Keratinocyte (primary cell): ENCODE measurements around the gene CRHR2. TPM values are rescaled to one million over a fixed set of nuclear protein-coding genes. Genes with fewer than 3 reads are reported as not detected.

Experiments
- DNase-seq: peaks from one replicate; pipeline ENCODE4 v3.0.0-alpha.2; 2011; ENCODE audit warnings: low read depth, missing footprints, low spot score
- FAIRE-seq: peaks from 2 replicates; lab custom pipeline; 2011; peaks lifted over from hg19 to GRCh38; lab: Jason Lieb, UNC
- H2AFZ ChIP-seq: 2 replicates; pipeline ENCODE4 v1.6.0; 2012; ENCODE audit warnings: low read length, control low read depth, inconsistent platforms; ENCODE audit not compliant: control insufficient read depth
- H3K27ac ChIP-seq: 2 replicates; pipeline ENCODE4 v1.5.1; 2011; ENCODE audit warnings: low read length; ENCODE audit not compliant: control insufficient read depth, insufficient read depth
- H3K27me3 ChIP-seq: 3 replicates; pipeline ENCODE4 v1.6.0; 2011; ENCODE audit warnings: low read length; ENCODE audit not compliant: control insufficient read depth, insufficient read depth; ENCODE audit errors: extremely low read depth
- H3K36me3 ChIP-seq, 2 experiments: 2 replicates in 1 of 2; 3 replicates in 1 of 2; pipeline ENCODE4 v1.5.1; 2011; ENCODE audit warnings: low read length in 2 of 2, mild to moderate bottlenecking in 1 of 2; ENCODE audit not compliant: control insufficient read depth in 2 of 2, insufficient read depth in 2 of 2; ENCODE audit errors: extremely low read depth in 1 of 2
- H3K4me1 ChIP-seq: 3 replicates; pipeline ENCODE4 v1.5.1; 2011; ENCODE audit warnings: low read length; ENCODE audit not compliant: control insufficient read depth, insufficient read depth; ENCODE audit errors: extremely low read depth
- H3K4me2 ChIP-seq: 3 replicates; pipeline ENCODE4 v1.6.0; 2011; ENCODE audit warnings: low read depth, low read length; ENCODE audit not compliant: control insufficient read depth, insufficient read depth; ENCODE audit errors: extremely low read depth
- H3K4me3 ChIP-seq, 3 experiments: fragments of 200-600 bp in 1 of 3; sonication (generic) in 1 of 3; 2 replicates in 2 of 3; 3 replicates in 1 of 3; pipeline ENCODE4 v1.5.1; 2011 to 2016; ENCODE audit warnings: low read length in 3 of 3, mild to moderate bottlenecking in 3 of 3, control low read depth in 2 of 3, inconsistent platforms in 1 of 3, low read depth in 1 of 3, mixed read lengths in 1 of 3, mixed run types in 1 of 3, moderate library complexity in 1 of 3; ENCODE audit not compliant: control insufficient read depth in 2 of 3, insufficient read depth in 2 of 3; ENCODE audit errors: extremely low read depth in 1 of 3
- H3K79me2 ChIP-seq: 2 replicates; pipeline ENCODE4 v1.6.0; 2012; ENCODE audit warnings: low read length; ENCODE audit not compliant: control insufficient read depth, insufficient read depth
- H3K9ac ChIP-seq: 3 replicates; pipeline ENCODE4 v1.6.0; 2011; ENCODE audit warnings: low read length; ENCODE audit not compliant: control insufficient read depth, insufficient read depth; ENCODE audit errors: extremely low read depth
- H3K9me1 ChIP-seq: 3 replicates; pipeline ENCODE4 v1.6.0; 2011; ENCODE audit warnings: low read length; ENCODE audit not compliant: control insufficient read depth, insufficient read depth; ENCODE audit errors: extremely low read depth
- H3K9me3 ChIP-seq: 2 replicates; pipeline ENCODE4 v1.5.1; 2012; ENCODE audit warnings: low read depth, low read length; ENCODE audit not compliant: control insufficient read depth
- H4K20me1 ChIP-seq: 3 replicates; pipeline ENCODE4 v1.6.0; 2011; ENCODE audit warnings: low read length; ENCODE audit not compliant: control insufficient read depth, insufficient read depth; ENCODE audit errors: extremely low read depth
- EZH2 ChIP-seq: IDR thresholded peaks from one replicate; pipeline ENCODE4 v1.6.1; 2012; ENCODE audit warnings: inconsistent platforms, mild to moderate bottlenecking, low read length, moderate library complexity
- dilution Hi-C: fragments of 300-500 bp; cut with MboI; formaldehyde crosslinking; loops from one replicate; pipeline ENCODE4 v1.7.0; 2020; ENCODE audit warnings: low sequenced_read_pairs; ENCODE audit not compliant: extremely low pct_ligation_motif_present
- polyA plus RNA-seq, 5 experiments: library from polyadenylated mRNA; depleted of rRNA in 3 of 5; stranded (reverse) in 3 of 5; stranded (forward) in 1 of 5; unstranded in 1 of 5; fragments of >200 nt; gene quantifications; 1 replicate in 1 of 5; 2 replicates in 3 of 5; 3 replicates in 1 of 5; pipeline versions ENCODE4 v1.2.1 to v1.2.3, GENCODE V29; 2011 to 2012; ENCODE audit warnings: missing spikeins in 2 of 5, low read depth in 1 of 5, low replicate concordance in 1 of 5
- TF ChIP-seq, protein P1 (sequence below), 3 experiments: IDR thresholded peaks in 1 of 3; conservative IDR thresholded peaks in 1 of 3; optimal IDR thresholded peaks in 1 of 3; 2 replicates in 2 of 3; 3 replicates in 1 of 3; pipeline versions ENCODE3 to v1.5.1; 2011; ENCODE audit warnings: low read length in 3 of 3, mild to moderate bottlenecking in 3 of 3, moderate library complexity in 2 of 3, control low read depth in 1 of 3, inconsistent platforms in 1 of 3; ENCODE audit not compliant: insufficient read depth in 2 of 3; ENCODE audit errors: extremely low read depth in 1 of 3

CRHR2 gene
- polyA plus RNA-seq, 1 donor (not counting 4 experiments of a cell fraction or from before 2014, with no cell fraction given), result not detected

- H3K4me1 ChIP-seq, result no peaks in the 10 kb centered on the region
- H3K27ac ChIP-seq, result no peak overlapping the region
- H3K9me1 ChIP-seq, result no peaks in the 10 kb centered on the region
- no peak overlapping the region for H3K4me3 ChIP-seq
- H4K20me1 ChIP-seq, result no peaks in the 10 kb centered on the region
- no peaks in the 10 kb centered on the region for H3K9me3 ChIP-seq
- no peak for DNase-seq
- dilution Hi-C loops, result no loop called here
- FAIRE-seq, result no peak
- H3K36me3 ChIP-seq, result no peaks in the 10 kb centered on the region
- no peaks in the 10 kb centered on the region for H3K79me2 ChIP-seq
- no peak overlapping the region for H3K9ac ChIP-seq
- no peak overlapping the region for H2AFZ ChIP-seq
- peaks cover 11% of the 10 kb centered on the region for H3K27me3 ChIP-seq
- H3K4me2 ChIP-seq, result no peak overlapping the region
- TF ChIP-seq, protein P1, sequence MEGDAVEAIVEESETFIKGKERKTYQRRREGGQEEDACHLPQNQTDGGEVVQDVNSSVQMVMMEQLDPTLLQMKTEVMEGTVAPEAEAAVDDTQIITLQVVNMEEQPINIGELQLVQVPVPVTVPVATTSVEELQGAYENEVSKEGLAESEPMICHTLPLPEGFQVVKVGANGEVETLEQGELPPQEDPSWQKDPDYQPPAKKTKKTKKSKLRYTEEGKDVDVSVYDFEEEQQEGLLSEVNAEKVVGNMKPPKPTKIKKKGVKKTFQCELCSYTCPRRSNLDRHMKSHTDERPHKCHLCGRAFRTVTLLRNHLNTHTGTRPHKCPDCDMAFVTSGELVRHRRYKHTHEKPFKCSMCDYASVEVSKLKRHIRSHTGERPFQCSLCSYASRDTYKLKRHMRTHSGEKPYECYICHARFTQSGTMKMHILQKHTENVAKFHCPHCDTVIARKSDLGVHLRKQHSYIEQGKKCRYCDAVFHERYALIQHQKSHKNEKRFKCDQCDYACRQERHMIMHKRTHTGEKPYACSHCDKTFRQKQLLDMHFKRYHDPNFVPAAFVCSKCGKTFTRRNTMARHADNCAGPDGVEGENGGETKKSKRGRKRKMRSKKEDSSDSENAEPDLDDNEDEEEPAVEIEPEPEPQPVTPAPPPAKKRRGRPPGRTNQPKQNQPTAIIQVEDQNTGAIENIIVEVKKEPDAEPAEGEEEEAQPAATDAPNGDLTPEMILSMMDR (optimal IDR thresholded peaks at IDR 0.05 in 1 of 3, IDR thresholded peaks at IDR 0.05 in 1 of 3, conservative IDR thresholded peaks at IDR 0.05 in 1 of 3; ENCODE audit: extremely low read depth in 1 of 3, insufficient read depth in 2 of 3, low read length in 3 of 3), result no peak
- TF ChIP-seq EZH2, result no peak
Observed at GRCh38 chr7:30663414-30663813, 18.8 kb downstream of the CRHR2 start.

DNA sequence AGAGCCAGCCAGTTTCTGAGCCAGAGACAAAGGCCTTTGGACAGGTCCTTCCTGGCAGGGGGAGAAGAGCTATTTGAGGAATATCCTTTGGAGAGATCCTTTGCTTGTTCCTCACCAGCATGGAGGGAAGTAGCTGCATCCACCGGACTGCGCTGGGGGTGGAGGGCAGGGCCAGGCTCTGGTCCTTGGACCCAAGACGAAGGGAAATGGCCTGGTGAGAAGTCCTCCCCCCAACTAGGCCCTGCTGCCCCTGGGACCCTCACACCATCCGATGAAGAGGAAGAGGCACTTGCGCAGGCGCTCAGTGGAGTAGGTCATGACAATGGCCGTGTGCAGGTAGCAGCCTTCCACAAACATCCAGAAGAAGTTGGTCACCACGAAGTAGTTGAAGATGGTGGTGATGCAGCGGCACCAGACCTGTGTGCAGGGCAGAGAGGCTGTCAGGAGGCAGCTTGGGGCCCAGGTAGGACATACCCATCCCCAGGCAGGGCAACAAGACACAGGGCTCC lies 19.8 kb downstream of the CRHR2 start:
- H3K36me3 ChIP-seq, result no peaks in the 10 kb centered on the region
- H2AFZ ChIP-seq, result no peak overlapping the region
- no peaks in the 10 kb centered on the region for H3K9me3 ChIP-seq
- no peaks in the 10 kb centered on the region for H3K9me1 ChIP-seq
- no peaks in the 10 kb centered on the region for H3K79me2 ChIP-seq
- no peak overlapping the region for H3K9ac ChIP-seq
- FAIRE-seq, result no peak
- peaks cover 8% of the 10 kb centered on the region for H3K27me3 ChIP-seq
- H3K4me3 ChIP-seq, result no peak overlapping the region
- H3K4me1 ChIP-seq, result no peaks in the 10 kb centered on the region
- TF ChIP-seq EZH2, result no peak
- TF ChIP-seq, protein P1 (optimal IDR thresholded peaks at IDR 0.05 in 1 of 3, IDR thresholded peaks at IDR 0.05 in 1 of 3, conservative IDR thresholded peaks at IDR 0.05 in 1 of 3; ENCODE audit: extremely low read depth in 1 of 3, insufficient read depth in 2 of 3, low read length in 3 of 3), result no peak
- no peak overlapping the region for H3K27ac ChIP-seq
- dilution Hi-C loops, result no loop called here
- H3K4me2 ChIP-seq, result no peak overlapping the region
- H4K20me1 ChIP-seq, result no peaks in the 10 kb centered on the region
- DNase-seq, result no peak
